ENCODE data around the gene MXRA7.
A peak's percentile ranks its signal among the peaks of the same experiment; 100 is the strongest.

MXRA7 gene

GRCh38 chr17:76640550-76641380 is 70.0 kb downstream of the MXRA7 start (continued):
- TF ChIP-seq PRDM6 (tag by site-specific recombination; IDR thresholded peaks at IDR 0.05) (peak; percentile 65), SCRT2 (tag by site-specific recombination; IDR thresholded peaks at IDR 0.05) (no peak), ZNF398 (tag by site-specific recombination; IDR thresholded peaks at IDR 0.05) (peak; percentile 40; the same call in 1 of the 2 replicates), KLF1 (tag by site-specific recombination; IDR thresholded peaks at IDR 0.05) (no peak), PRDM4 (tag by site-specific recombination; IDR thresholded peaks at IDR 0.05) (0 out of 2 replicates have a peak, but pooled peaks have one; percentile 19), ZNF138 (tag by site-specific recombination; IDR thresholded peaks at IDR 0.05; ENCODE audit: borderline replicate concordance) (no peak), ZNF677 (tag by site-specific recombination; IDR thresholded peaks at IDR 0.05) (no peak), PATZ1 (tag by site-specific recombination; IDR thresholded peaks at IDR 0.05) (0 out of 2 replicates have a peak, but pooled peaks have one; percentile 32), ZNF211 (tag by site-specific recombination; IDR thresholded peaks at IDR 0.05; ENCODE audit: low read depth) (no peak), ZNF114 (tag by site-specific recombination; IDR thresholded peaks at IDR 0.05) (no peak), ZNF510 (tag by site-specific recombination; IDR thresholded peaks at IDR 0.05; ENCODE audit: insufficient replicate concordance) (no peak), ZNF449 (tag by site-specific recombination; IDR thresholded peaks at IDR 0.05) (no peak), ZNF660 (tag by site-specific recombination; IDR thresholded peaks at IDR 0.05) (peak; percentile 21; the same call in 1 of the 2 replicates), ZNF366 (tag by site-specific recombination; conservative IDR thresholded peaks at IDR 0.05) (0 out of 2 replicates have a peak, but pooled peaks have one; percentile 33), ZNF623 (tag by site-specific recombination; IDR thresholded peaks at IDR 0.05) (no peak), ZSCAN30 (tag by site-specific recombination; IDR thresholded peaks at IDR 0.05) (peak; percentile 40; the same call in 1 of the 2 replicates), TRIM28 (IDR thresholded peaks at IDR 0.05; ENCODE audit: borderline replicate concordance, low read length) (peak; percentile 65; the same call in 1 of the 2 replicates), ZNF777 (tag by site-specific recombination; IDR thresholded peaks at IDR 0.05; ENCODE audit: borderline replicate concordance) (no peak), ZNF133 (tag by site-specific recombination; IDR thresholded peaks at IDR 0.05) (no peak), ZNF426 (tag by site-specific recombination; IDR thresholded peaks at IDR 0.05) (no peak), RBAK (tag by site-specific recombination; IDR thresholded peaks at IDR 0.05) (no peak), ATF2 (tag by site-specific recombination; IDR thresholded peaks at IDR 0.05; ENCODE audit: low read depth) (peak; percentile 87), ZNF416 (tag by site-specific recombination; IDR thresholded peaks at IDR 0.05) (no peak), ZFP3 (tag by site-specific recombination; IDR thresholded peaks at IDR 0.05; ENCODE audit: low read depth) (no peak), ZNF335 (tag by site-specific recombination; conservative IDR thresholded peaks at IDR 0.05) (peak; percentile 43), ZNF521 (tag by site-specific recombination; IDR thresholded peaks at IDR 0.05) (no peak), OVOL3 (tag by site-specific recombination; IDR thresholded peaks at IDR 0.05) (no peak), MEIS1 (CRISPR knock-in tag; IDR thresholded peaks at IDR 0.05; ENCODE audit: borderline replicate concordance) (no peak)

All from HEK293 (cell line).